ENCODE measurements around the gene GPR183.
"Not testable (repeated sequence)": the region's sequence is repeated elsewhere in the genome, so short reads cannot be mapped to it uniquely, and the experiment has no call there.

The GPR183 gene

DNA sequence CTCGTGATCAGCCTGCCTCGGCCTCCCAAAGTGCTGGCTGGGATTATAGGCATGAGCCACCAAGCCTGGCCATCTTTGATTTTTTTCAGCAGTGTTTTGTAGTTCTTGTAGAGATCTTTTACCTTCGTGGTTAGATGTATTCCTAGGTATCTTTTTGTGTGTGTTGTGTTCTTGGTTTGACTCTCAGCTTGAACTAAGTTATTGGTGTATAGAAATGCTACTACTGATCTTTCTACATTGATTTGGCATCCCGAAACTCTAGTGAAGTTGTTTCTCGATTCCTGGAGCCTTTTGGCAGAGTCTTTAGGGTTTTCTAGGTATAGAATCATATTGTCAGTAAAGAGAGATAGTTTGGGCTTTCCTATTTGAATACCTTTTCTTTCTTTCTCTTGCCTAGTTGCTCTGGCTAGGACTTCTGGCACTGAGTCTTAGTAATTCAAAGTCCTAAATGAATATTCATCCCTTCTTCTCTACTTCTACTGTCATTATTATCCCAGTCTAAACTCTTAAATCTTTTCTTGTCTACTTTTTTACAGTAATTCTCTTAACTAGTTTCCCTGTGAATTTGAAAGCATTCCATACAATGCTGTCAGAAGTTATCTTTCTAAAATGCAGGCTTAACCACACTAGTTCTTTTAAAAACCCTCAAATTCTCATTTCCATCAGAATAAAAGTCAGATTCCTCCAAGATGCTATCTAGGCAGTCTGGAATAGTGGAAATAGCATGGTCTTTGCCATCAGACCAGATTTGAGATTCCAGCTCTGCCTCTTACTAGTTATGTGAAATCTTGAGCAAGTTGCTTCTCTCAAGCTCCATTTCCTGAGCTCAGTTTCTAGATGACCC lies 56.0 kb downstream of the GPR183 start:
- no peak for DNase-seq (ENCODE audit: extremely low read depth in 1 of 2, low read depth in 1 of 2)

DNA sequence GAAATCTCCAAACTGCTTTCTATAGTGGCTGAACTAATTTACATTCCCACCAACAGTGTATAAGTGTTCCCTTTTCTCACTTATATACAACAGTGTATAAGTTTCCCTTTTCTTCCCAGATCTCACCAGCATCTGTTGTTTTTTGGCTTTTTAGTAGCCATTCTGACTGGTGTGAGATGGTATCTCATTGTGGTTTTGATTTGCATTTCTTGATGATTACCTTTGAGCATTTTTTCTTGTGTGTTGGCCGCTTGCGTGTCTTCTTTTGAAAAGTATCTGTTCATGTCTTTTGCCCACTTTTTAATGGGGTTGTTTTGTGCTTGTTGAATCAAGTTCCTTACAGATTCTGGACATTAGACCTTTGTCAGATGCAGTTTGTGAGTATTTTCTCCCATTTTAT lies 57.6 kb downstream of the GPR183 start:
- not testable (repeated sequence) for DNase-seq (ENCODE audit: extremely low read depth in 1 of 2, low read depth in 1 of 2)

DNA sequence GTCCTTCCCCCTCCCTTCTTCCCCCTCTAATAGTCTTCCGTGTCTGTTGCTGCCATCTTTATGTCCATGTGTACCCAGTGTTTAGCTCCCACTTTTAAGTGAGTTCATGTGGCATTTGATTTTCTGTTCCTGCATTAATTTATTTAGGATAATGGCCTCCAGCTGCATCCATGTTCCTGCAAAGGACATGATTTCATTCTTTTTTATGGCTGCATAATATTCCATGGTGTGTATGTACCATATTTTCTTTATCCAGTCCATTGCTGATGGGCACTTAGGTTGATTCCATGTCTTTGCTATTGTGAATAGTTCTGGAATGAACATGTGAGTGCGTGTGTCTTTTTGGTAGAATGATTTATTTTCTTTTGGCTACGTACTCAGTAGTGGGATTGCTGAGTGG lies 58.0 kb downstream of the GPR183 start:
- not testable (repeated sequence) for DNase-seq (ENCODE audit: extremely low read depth in 1 of 2, low read depth in 1 of 2)

DNA sequence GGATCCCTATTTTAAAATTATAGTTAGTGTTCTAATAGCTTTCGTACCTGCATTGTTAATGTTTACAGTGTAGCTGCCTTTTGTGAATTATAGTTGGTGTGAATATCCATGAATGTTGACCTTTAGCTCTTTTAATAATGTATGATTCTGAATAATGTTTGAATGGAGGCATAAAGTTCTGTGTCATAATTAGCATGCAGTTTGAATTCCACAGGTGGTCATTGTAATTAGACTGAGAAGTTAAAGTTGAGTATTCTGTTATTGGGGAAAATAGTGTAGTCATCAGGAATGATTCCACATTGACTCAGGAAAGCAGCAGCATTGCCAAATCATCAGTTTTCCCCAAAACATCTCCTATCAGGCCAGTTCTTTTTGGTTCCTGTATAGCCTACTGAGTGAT lies 61.1 kb downstream of the GPR183 start:
- no peak for DNase-seq (ENCODE audit: extremely low read depth in 1 of 2, low read depth in 1 of 2)

Data from stimulated activated CD8-positive, alpha-beta memory T cell treated with anti-CD3 and anti-CD28 coated beads, Interleukin-7, amount 100 ng/mL, for 48 hours (primary cell).